HepG2 (cell line): ENCODE results near the gene HS6ST1. TPM values are rescaled to one million over a fixed set of nuclear protein-coding genes. Genes with fewer than 3 reads are reported as not detected.
A peak's percentile ranks its signal among the peaks of the same experiment; 100 is the strongest.

Experiments
- ASH2L ChIP-seq: fragments of 300-600, 200-600 bp; sonication (generic); IDR thresholded peaks from 2 replicates; pipeline ENCODE4 v1.7.0; 2017; ENCODE audit warnings: low read depth, mild to moderate bottlenecking, moderate library complexity, mixed read lengths, low read length; ENCODE audit not compliant: insufficient read length
- ELF3 ChIP-seq: IDR thresholded peaks from 2 replicates; pipeline ENCODE4 v1.6.1; 2016; ENCODE audit warnings: missing genetic modification reagents, missing compliant biosample characterization
- ETV5 ChIP-seq: IDR thresholded peaks from 2 replicates; pipeline ENCODE4 v1.6.1; 2018; ENCODE audit warnings: missing biosample characterization, missing genetic modification reagents, inconsistent platforms, borderline replicate concordance
- FOSL2 ChIP-seq: sonication (generic); formaldehyde crosslinking; IDR thresholded peaks from 2 replicates; pipeline ENCODE4 v1.4.0; 2020; ENCODE audit warnings: missing genetic modification reagents
- JDP2 ChIP-seq: sonication (generic); formaldehyde crosslinking; IDR thresholded peaks from 2 replicates; pipeline ENCODE4 v1.8.1; 2022; ENCODE audit warnings: missing genetic modification reagents, borderline replicate concordance
- KAT7 ChIP-seq: IDR thresholded peaks from 2 replicates; pipeline ENCODE4 v1.6.1; 2018; ENCODE audit warnings: borderline replicate concordance, missing compliant biosample characterization
- KDM2A ChIP-seq: sonication (generic); formaldehyde crosslinking; IDR thresholded peaks from 2 replicates; pipeline ENCODE4 v1.4.0; 2020; ENCODE audit warnings: low read depth, missing genetic modification reagents, borderline replicate concordance
- SMC3 ChIP-seq: IDR thresholded peaks from 2 replicates; pipeline ENCODE4 v1.6.1; 2011; ENCODE audit warnings: low read length, improper control_type of control experiment
- SOX5 ChIP-seq: IDR thresholded peaks from 2 replicates; pipeline ENCODE4 v1.6.1; 2016; ENCODE audit warnings: borderline replicate concordance
- TOE1 ChIP-seq: sonication (generic); formaldehyde crosslinking; IDR thresholded peaks from 2 replicates; pipeline ENCODE4 v1.4.0; 2020; ENCODE audit warnings: mild to moderate bottlenecking, missing genetic modification reagents
- WIZ ChIP-seq: sonication (generic); formaldehyde crosslinking; IDR thresholded peaks from 2 replicates; pipeline ENCODE4 v1.5.1; 2020; ENCODE audit warnings: mild to moderate bottlenecking, missing genetic modification reagents
- ZC3H4 ChIP-seq: sonication (generic); formaldehyde crosslinking; IDR thresholded peaks from 2 replicates; pipeline ENCODE4 v1.4.0; 2020; ENCODE audit warnings: missing genetic modification reagents, borderline replicate concordance
- ZMAT3 ChIP-seq: sonication (generic); formaldehyde crosslinking; conservative IDR thresholded peaks from 2 replicates; pipeline ENCODE4 v1.7.0; 2021; ENCODE audit warnings: missing genetic modification reagents
- ZNF12 ChIP-seq: sonication (generic); formaldehyde crosslinking; IDR thresholded peaks from 2 replicates; pipeline ENCODE4 v1.5.0; 2020; ENCODE audit warnings: missing genetic modification reagents
- ZNF263 ChIP-seq: sonication (generic); formaldehyde crosslinking; IDR thresholded peaks from 2 replicates; pipeline ENCODE4 v1.4.0; 2020; ENCODE audit warnings: missing genetic modification reagents
- ZNF264 ChIP-seq: sonication (generic); formaldehyde crosslinking; IDR thresholded peaks from 2 replicates; pipeline ENCODE4 v1.4.0; 2020; ENCODE audit warnings: missing genetic modification reagents
- ZNF3 ChIP-seq: IDR thresholded peaks from 2 replicates; pipeline ENCODE4 v1.7.0; 2017; ENCODE audit warnings: inconsistent platforms
- ZNF605 ChIP-seq: sonication (generic); formaldehyde crosslinking; IDR thresholded peaks from 2 replicates; pipeline ENCODE4 v1.8.0; 2022; ENCODE audit warnings: mild to moderate bottlenecking, missing genetic modification reagents
- ZNF672 ChIP-seq: sonication (generic); formaldehyde crosslinking; IDR thresholded peaks from 2 replicates; pipeline ENCODE4 v1.8.1; 2022; ENCODE audit warnings: missing genetic modification reagents
- polyA plus RNA-seq, 8 experiments: library from polyadenylated mRNA; depleted of rRNA in 3 of 8; stranded (reverse) in 7 of 8; unstranded in 1 of 8; fragments of >200 nt; fragmentation: Illumina TruSeq in 4 of 8; extraction: Trizol in 4 of 8; gene quantifications; 2 replicates each; pipeline versions ENCODE4 v1.2.1 to v1.2.3, GENCODE V29; 2011 to 2016; ENCODE audit warnings: low read depth in 4 of 8, missing spikeins in 1 of 8, mixed read lengths in 1 of 8; ENCODE audit not compliant: insufficient read depth in 1 of 8
- total RNA-seq, 5 experiments: library from RNA; depleted of rRNA; stranded (reverse); fragments of >200 nt; fragmentation: Illumina TruSeq; extraction: Trizol; gene quantifications; 2 replicates each; pipeline ENCODE4 v1.2.3, GENCODE V29; 2016; ENCODE audit warnings: low read depth in 1 of 5
- TF ChIP-seq, protein P1 (sequence below): sonication (generic); formaldehyde crosslinking; IDR thresholded peaks from 2 replicates; pipeline ENCODE4 v1.5.1; 2020; ENCODE audit warnings: missing genetic modification reagents, mild to moderate bottlenecking, borderline replicate concordance
- TF ChIP-seq, protein P2 (sequence below): IDR thresholded peaks from 2 replicates; pipeline ENCODE4 v1.6.1; 2016; ENCODE audit warnings: low read depth, borderline replicate concordance
- TF ChIP-seq, protein P3 (sequence below): sonication (generic); formaldehyde crosslinking; IDR thresholded peaks from 2 replicates; pipeline ENCODE4 v1.4.0; 2020; ENCODE audit warnings: missing genetic modification reagents, low read depth, mild to moderate bottlenecking, borderline replicate concordance
- TF ChIP-seq, protein P4 (sequence below): sonication (generic); formaldehyde crosslinking; IDR thresholded peaks from 2 replicates; pipeline ENCODE4 v1.4.0; 2020; ENCODE audit warnings: mild to moderate bottlenecking, missing genetic modification reagents, borderline replicate concordance

HS6ST1 gene
- total and polyA plus RNA-seq, 2 of the 13 experiments (the other 11 are each of a cell fraction or from before 2014, with no cell fraction given) = 34.5 to 84.6 TPM

DNA sequence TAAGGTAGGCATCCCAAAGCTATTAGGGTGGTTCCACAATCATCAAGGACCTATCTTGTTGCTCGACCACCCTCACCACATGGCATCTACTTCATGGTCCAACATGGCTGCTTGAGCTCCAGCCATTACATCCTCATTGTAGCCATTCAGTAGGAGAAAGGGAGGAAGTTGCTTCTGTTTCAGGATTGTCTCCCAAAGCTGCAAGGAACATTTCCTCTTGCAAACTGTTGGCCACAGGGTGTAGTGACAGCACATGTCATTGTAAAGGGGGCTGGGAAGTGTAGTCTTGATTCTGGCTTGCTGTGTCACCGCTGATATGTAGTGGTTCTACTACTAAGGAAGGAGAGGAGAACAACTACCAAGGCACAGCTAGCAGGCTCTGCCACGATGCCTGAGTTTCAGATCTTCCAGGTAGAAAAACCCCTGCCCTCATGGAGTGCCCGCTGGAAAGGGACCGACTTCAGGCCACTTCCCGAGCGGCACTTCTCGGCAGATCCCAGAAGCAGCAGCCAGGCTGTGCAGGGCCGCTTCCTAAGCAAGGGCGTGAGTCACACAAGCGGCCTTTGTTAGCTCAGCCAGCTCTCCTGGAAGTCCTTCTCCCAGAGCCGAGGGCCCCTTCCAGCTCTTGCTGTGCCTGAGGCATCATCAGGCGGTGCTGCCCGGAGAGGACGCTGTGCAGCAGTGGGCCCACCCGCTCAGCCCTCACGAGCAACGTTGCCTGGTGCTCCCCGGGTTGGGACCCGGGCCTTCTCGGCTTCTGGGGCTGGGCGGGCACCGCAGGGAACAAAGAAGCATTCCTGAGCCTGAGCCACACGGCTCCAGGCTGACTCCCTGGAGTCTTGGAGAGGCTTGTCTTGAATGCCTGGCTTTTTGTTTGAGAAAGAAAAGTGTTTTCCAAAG lies 58.2 kb downstream of the HS6ST1 start (continued):
- TF ChIP-seq, protein P1, sequence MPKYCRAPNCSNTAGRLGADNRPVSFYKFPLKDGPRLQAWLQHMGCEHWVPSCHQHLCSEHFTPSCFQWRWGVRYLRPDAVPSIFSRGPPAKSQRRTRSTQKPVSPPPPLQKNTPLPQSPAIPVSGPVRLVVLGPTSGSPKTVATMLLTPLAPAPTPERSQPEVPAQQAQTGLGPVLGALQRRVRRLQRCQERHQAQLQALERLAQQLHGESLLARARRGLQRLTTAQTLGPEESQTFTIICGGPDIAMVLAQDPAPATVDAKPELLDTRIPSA (CRISPR knock-in tag) = no peak
- peak; percentile 68; the same call in 1 of the 2 replicates for TF ChIP-seq ZNF605 (CRISPR knock-in tag)
- TF ChIP-seq SOX5 = peak; percentile 56
- no peak for TF ChIP-seq ZNF672 (CRISPR knock-in tag)
- TF ChIP-seq, protein P2, sequence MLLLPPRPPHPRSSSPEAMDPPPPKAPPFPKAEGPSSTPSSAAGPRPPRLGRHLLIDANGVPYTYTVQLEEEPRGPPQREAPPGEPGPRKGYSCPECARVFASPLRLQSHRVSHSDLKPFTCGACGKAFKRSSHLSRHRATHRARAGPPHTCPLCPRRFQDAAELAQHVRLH (CRISPR knock-in tag) = peak; percentile 60; the same call in 1 of the 2 replicates
- TF ChIP-seq ZNF263 (CRISPR knock-in tag) = peak; percentile 86
- peak; percentile 93 for TF ChIP-seq FOSL2 (CRISPR knock-in tag)
- peak; percentile 67; the same call in 1 of the 2 replicates for TF ChIP-seq KAT7
- 0 out of 2 replicates have a peak, but pooled peaks have one; percentile 72 for TF ChIP-seq ZMAT3
- no peak for TF ChIP-seq JDP2
- peak; percentile 89 for TF ChIP-seq KDM2A (CRISPR knock-in tag)
- TF ChIP-seq ASH2L = peak; percentile 27
- TF ChIP-seq ZC3H4 (CRISPR knock-in tag) = 0 out of 2 replicates have a peak, but pooled peaks have one; percentile 33
- no peak for TF ChIP-seq WIZ (CRISPR knock-in tag)
- TF ChIP-seq ZNF264 (CRISPR knock-in tag) = no peak
- TF ChIP-seq, protein P3, sequence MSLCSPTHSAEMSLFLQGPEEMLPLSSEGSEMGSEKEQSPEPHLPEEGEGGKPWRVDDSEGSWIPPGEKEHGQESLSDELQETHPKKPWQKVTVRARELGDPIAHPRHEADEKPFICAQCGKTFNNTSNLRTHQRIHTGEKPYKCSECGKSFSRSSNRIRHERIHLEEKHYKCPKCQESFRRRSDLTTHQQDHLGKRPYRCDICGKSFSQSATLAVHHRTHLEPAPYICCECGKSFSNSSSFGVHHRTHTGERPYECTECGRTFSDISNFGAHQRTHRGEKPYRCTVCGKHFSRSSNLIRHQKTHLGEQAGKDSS (CRISPR knock-in tag) = no peak
- TF ChIP-seq ZNF3 (CRISPR knock-in tag) = 0 out of 2 replicates have a peak, but pooled peaks have one; percentile 49
- TF ChIP-seq, protein P4, sequence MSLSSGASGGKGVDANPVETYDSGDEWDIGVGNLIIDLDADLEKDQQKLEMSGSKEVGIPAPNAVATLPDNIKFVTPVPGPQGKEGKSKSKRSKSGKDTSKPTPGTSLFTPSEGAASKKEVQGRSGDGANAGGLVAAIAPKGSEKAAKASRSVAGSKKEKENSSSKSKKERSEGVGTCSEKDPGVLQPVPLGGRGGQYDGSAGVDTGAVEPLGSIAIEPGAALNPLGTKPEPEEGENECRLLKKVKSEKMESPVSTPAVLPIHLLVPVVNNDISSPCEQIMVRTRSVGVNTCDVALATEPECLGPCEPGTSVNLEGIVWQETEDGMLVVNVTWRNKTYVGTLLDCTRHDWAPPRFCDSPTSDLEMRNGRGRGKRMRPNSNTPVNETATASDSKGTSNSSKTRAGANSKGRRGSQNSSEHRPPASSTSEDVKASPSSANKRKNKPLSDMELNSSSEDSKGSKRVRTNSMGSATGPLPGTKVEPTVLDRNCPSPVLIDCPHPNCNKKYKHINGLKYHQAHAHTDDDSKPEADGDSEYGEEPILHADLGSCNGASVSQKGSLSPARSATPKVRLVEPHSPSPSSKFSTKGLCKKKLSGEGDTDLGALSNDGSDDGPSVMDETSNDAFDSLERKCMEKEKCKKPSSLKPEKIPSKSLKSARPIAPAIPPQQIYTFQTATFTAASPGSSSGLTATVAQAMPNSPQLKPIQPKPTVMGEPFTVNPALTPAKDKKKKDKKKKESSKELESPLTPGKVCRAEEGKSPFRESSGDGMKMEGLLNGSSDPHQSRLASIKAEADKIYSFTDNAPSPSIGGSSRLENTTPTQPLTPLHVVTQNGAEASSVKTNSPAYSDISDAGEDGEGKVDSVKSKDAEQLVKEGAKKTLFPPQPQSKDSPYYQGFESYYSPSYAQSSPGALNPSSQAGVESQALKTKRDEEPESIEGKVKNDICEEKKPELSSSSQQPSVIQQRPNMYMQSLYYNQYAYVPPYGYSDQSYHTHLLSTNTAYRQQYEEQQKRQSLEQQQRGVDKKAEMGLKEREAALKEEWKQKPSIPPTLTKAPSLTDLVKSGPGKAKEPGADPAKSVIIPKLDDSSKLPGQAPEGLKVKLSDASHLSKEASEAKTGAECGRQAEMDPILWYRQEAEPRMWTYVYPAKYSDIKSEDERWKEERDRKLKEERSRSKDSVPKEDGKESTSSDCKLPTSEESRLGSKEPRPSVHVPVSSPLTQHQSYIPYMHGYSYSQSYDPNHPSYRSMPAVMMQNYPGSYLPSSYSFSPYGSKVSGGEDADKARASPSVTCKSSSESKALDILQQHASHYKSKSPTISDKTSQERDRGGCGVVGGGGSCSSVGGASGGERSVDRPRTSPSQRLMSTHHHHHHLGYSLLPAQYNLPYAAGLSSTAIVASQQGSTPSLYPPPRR (CRISPR knock-in tag) = peak; percentile 16; the same call in 1 of the 2 replicates
- peak; percentile 70; the same call in 1 of the 2 replicates for TF ChIP-seq ZNF12 (CRISPR knock-in tag)
- 0 out of 2 replicates have a peak, but pooled peaks have one; percentile 55 for TF ChIP-seq TOE1 (CRISPR knock-in tag)
- 0 out of 2 replicates have a peak, but pooled peaks have one; percentile 41 for TF ChIP-seq ETV5 (CRISPR knock-in tag)
- peak; percentile 16; the same call in 1 of the 2 replicates for TF ChIP-seq SMC3
- peak; percentile 24; the same call in 1 of the 2 replicates for TF ChIP-seq ELF3 (CRISPR knock-in tag)
